ENCODE results near the gene COLGALT1.

DNA sequence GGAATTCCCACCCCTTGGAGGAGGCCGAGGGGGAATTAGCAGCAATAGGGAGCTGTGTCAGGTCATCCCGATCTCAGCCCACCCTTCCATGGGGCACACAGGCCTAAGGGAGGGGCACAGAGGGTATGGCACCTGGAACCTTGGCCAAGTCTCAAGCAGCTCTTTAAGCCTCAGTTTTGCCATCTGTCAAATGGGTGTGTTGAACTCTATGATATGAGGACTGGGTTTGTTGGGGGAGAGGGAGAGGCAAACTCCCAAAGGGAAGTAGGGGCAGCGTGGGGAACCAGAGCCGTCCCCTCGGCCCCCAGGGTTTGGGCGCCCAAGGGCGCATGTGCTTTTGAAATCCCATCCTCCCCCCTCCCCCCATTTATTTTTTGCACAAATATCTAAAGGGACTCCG is 49.7 kb downstream of the COLGALT1 start:
- no peak for TF ChIP-seq POLR2A (IDR thresholded peaks at IDR 0.05)
- TF ChIP-seq, protein P1, sequence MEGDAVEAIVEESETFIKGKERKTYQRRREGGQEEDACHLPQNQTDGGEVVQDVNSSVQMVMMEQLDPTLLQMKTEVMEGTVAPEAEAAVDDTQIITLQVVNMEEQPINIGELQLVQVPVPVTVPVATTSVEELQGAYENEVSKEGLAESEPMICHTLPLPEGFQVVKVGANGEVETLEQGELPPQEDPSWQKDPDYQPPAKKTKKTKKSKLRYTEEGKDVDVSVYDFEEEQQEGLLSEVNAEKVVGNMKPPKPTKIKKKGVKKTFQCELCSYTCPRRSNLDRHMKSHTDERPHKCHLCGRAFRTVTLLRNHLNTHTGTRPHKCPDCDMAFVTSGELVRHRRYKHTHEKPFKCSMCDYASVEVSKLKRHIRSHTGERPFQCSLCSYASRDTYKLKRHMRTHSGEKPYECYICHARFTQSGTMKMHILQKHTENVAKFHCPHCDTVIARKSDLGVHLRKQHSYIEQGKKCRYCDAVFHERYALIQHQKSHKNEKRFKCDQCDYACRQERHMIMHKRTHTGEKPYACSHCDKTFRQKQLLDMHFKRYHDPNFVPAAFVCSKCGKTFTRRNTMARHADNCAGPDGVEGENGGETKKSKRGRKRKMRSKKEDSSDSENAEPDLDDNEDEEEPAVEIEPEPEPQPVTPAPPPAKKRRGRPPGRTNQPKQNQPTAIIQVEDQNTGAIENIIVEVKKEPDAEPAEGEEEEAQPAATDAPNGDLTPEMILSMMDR (IDR thresholded peaks at IDR 0.05), result no peak

Measured in thyroid gland (tissue), 4 donors.